Subcutaneous adipose tissue (tissue), 4 donors: ENCODE results near the gene KAT2B. TPM values are rescaled to one million over a fixed set of nuclear protein-coding genes. Genes with fewer than 3 reads are reported as not detected.

ENCODE experiments used
- CTCF ChIP-seq: fragments of 450-650 bp; IDR thresholded peaks from one replicate; pipeline ENCODE4 v1.5.1; 2016; ENCODE audit warnings: low read depth, mild to moderate bottlenecking, control low read depth, antibody characterized with exemption, moderate library complexity
- small RNA-seq: library from RNA; depleted of rRNA; stranded (forward); fragments of <200 nt; gene quantifications from one replicate; pipeline ENCODE3, GENCODE V24; 2016
- total RNA-seq, 4 donors: library from RNA; depleted of rRNA; stranded (reverse); fragments of >200 nt; gene quantifications; one replicate each; pipeline ENCODE4 v1.1.0, GENCODE V29; 2016

KAT2B gene
- total RNA-seq, 4 donors from 2014 or later, result 37.6 to 44.0 (median 42.6) TPM

DNA sequence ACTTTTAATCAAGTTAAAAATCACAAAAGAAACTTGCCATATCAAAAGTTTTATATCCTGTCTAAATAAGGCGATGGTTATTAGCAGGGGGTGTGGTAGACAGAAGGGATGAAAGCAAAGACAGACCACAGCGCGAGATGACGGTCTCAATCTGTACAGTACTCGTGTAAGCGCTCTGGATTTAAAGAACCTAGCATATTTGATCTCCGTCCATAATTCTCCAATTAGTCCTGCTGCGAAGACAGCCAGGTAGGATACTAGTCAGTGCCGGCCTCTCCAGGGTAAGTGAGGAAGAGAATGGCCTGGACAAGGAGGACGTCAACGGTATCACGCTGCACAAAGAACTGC lies 145.1 kb downstream of the KAT2B start:
- TF ChIP-seq CTCF, result no peak

- TF ChIP-seq CTCF, result no peak
These were observed 145.7 kb downstream of the KAT2B start, which contains the start of gene SGO1 for GRCh38 chr3:20185679-20186599. Gene SGO1 (minus strand): TSS chr3:20186206. CDS start chr3:20184027, 2,179 bp downstream.

DNA sequence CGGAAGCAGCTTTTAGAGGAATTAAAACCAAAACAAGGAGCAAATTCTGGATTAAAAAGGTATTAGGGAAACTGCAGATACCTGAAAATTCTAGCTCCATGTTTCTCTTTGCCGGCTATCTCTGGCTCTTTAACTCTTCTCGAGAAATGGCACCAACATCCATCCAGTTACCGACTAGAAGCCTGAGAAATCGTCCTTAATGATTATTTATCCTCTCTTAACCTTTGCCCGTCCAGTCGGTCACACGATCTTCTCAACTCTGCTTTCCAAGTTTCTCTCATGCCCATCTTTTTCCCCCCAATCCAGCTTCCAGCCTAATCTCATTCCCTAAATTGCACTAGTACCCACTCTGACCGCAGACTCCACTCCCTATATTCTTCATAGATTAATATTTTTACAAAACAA lies 146.4 kb downstream of the KAT2B start:
- TF ChIP-seq CTCF, result no peak

DNA sequence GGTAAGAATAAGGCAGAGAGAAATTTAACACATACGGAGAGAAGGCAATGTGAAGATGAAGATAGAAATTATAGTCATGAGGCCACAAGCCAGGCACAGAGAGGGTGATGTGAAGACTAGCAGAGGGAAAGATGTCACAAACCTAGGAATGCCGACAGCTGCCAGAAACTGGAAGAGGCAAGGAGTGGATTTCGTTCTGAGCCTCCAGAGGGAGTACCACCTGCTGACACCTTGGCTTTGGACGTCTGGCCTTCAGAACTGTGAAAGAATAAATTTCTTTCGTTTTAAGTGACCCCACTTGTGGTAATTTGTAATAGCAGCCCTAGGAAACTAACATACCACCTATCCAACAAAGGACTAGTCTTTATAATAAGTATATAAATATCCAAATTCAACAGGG lies 150.7 kb downstream of the KAT2B start:
- no peak for TF ChIP-seq CTCF

DNA sequence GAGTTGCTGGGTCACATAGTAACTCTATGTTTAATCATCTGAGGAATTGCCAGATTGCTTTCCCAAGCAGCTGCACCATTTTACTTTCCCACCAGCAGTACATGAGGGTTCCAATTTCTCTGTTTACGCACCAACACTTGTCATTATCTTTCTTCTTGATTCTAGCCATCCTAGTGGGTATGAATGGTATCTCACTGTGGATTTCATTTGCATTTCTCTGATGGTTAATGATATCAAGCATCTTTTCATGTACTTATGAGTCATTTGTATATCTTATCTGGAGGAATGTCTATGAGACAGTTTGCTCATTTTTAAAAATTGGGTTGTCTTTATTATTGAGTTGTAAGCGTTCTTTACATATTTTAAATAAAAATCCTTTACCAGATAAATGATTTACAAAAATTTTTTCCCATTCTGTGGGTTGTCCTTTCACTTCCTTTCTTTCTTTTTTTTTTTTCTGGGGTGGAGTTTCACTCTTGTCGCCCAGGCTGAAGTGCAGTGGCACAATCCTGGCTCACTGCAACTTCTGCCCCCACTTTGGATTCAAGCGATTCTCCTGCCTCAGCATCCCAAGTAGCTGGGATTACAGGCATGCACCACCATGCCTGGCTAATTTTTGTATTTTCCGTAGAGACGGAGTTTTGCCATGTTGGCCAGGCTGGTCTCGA lies 154.7 kb downstream of the KAT2B start:
- no peak for TF ChIP-seq CTCF

- no peak for TF ChIP-seq CTCF
These were observed 157.5 kb downstream of the KAT2B start for GRCh38 chr3:20197775-20198174.

DNA sequence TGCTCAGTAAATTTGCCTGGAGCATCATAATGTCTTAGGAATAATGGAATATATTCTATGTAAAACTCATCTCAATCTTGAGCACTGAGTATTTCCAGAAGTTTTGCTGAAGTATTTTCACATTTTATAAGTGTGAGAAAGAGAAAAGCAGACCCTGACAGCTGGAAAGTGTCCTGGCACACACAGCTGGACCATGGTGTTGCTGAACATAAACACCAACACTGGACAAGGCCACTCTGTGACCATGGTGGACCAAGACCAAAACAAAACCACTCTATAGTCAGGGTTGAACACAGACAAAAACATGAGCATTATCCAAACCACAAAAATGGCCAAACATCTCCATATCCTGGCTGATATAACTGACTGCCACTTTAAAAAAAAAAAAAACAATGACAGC lies 160.9 kb downstream of the KAT2B start:
- no peak for TF ChIP-seq CTCF

Small RNAs within 50 kb of the gene (small RNA-seq; reads per million reads assigned to genes)
- gene MIR3135A (not detected), gene RNU4-85P (not detected), gene RPL39P18 (not detected)

Other genes with a start within 250 kb of the KAT2B start
- 1 to 10 TPM in 3 of 4 donors, not detected in 1; 1.7 to 8.7 (median 1.8) TPM for gene EFHB, start 106.2 kb upstream of the KAT2B start, total RNA-seq
- 10 to 100 TPM; 70.5 to 93.2 (median 85.3) TPM for gene RAB5A, start 93.3 kb upstream of the KAT2B start, total RNA-seq
- gene PP2D1, start 28.2 kb upstream of the KAT2B start, total RNA-seq, result not detected
- 1 to 10 TPM in 2 of 4 donors, not detected in 2; 1.2 to 1.3 TPM for gene SGO1, start 145.8 kb downstream of the KAT2B start, total RNA-seq